Measurements from ENCODE around the gene NASP. TPM values are rescaled to one million over a fixed set of nuclear protein-coding genes. Genes with fewer than 3 reads are reported as not detected.
A peak's percentile ranks its signal among the peaks of the same experiment; 100 is the strongest.

The NASP gene
- polyA plus RNA-seq, 1 experiment = 74.8 TPM

DNA sequence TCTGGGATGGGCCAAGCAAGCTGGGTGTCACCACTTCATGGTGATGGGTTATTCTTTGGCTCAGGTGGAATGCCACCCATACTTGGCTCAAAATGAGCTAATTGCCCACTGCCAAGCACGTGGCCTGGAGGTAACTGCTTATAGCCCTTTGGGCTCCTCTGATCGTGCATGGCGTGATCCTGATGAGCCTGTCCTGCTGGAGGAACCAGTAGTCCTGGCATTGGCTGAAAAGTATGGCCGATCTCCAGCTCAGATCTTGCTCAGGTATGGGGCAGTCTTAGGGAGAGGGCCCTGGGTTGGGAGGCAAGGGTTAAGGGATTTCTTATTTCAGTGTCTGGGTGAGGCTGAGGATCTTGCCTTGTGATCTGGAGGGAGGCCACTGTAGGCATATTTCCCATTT, 15.4 kb upstream of the NASP start:
- Histone ChIP-seq H3K9me3 (ENCODE audit: control insufficient read depth, insufficient read depth, low read length) (no peaks in the 10 kb centered on the region), H3K4me3 (ENCODE audit: low read depth, low read length) (no peak overlapping the region), H3K27ac (ENCODE audit: low read depth, low read length) (peak overlapping the region; percentile 31), H3K27me3 (ENCODE audit: control insufficient read depth, insufficient read depth, low read length) (no peaks in the 10 kb centered on the region)
- ChIA-PET CTCF (interaction anchor here (0.7 to 5.2 kb wide), 10 partner anchors 9 to 554 kb away, joined by 3 to 49 read pairs (median 6); partner anchors contain the start of genes CCDC163 and MMACHC), POLR2A (interaction anchor here (0.6 to 4.5 kb wide), 2 partner anchors 47 to 139 kb away, joined by 8 to 37 read pairs; partner anchors contain the start of gene PRDX1)
- TF ChIP-seq, protein P1, sequence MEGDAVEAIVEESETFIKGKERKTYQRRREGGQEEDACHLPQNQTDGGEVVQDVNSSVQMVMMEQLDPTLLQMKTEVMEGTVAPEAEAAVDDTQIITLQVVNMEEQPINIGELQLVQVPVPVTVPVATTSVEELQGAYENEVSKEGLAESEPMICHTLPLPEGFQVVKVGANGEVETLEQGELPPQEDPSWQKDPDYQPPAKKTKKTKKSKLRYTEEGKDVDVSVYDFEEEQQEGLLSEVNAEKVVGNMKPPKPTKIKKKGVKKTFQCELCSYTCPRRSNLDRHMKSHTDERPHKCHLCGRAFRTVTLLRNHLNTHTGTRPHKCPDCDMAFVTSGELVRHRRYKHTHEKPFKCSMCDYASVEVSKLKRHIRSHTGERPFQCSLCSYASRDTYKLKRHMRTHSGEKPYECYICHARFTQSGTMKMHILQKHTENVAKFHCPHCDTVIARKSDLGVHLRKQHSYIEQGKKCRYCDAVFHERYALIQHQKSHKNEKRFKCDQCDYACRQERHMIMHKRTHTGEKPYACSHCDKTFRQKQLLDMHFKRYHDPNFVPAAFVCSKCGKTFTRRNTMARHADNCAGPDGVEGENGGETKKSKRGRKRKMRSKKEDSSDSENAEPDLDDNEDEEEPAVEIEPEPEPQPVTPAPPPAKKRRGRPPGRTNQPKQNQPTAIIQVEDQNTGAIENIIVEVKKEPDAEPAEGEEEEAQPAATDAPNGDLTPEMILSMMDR (IDR thresholded peaks at IDR 0.05; ENCODE audit: low read depth, low read length) = no peak
- DNase-seq (ENCODE audit: low read depth, low spot score) = no peak

DNA sequence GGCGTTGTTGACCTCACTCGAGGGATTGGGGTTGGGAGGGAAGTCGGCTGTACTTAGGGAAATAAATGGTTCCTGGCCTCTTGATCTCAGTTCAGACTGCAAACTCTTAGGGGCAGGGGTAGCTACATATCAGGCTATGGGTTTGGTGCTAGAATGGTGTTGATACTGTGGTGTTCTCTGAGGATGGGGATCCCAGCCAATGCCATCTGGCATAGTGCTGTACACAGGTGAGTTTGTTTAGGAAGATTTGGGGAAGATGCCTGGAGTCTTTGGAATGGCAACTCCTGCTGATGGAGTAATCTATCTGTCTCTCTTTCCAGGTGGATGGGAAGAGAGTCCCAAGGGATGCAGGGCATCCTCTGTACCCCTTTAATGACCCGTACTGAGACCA, 14.3 kb upstream of the NASP start:
- Histone ChIP-seq H3K27me3 (ENCODE audit: control insufficient read depth, insufficient read depth, low read length) (no peaks in the 10 kb centered on the region), H3K27ac (ENCODE audit: low read depth, low read length) (no peak overlapping the region), H3K9me3 (ENCODE audit: control insufficient read depth, insufficient read depth, low read length) (no peaks in the 10 kb centered on the region), H3K4me3 (ENCODE audit: low read depth, low read length) (no peak overlapping the region)
- no peak for DNase-seq (ENCODE audit: low read depth, low spot score)
- POLR2A ChIA-PET = interaction anchor here (0.6 to 4.5 kb wide), 2 partner anchors 48 to 75 kb away, joined by 5 to 37 read pairs; partner anchors contain the start of gene PRDX1
- CTCF ChIA-PET = interaction anchor here (0.5 to 5.2 kb wide), 24 partner anchors 9 to 822 kb away, joined by 3 to 49 read pairs (median 4); partner anchors contain the start of genes CCDC163 and MMACHC
- TF ChIP-seq, protein P1 (IDR thresholded peaks at IDR 0.05; ENCODE audit: low read depth, low read length) = no peak

DNA sequence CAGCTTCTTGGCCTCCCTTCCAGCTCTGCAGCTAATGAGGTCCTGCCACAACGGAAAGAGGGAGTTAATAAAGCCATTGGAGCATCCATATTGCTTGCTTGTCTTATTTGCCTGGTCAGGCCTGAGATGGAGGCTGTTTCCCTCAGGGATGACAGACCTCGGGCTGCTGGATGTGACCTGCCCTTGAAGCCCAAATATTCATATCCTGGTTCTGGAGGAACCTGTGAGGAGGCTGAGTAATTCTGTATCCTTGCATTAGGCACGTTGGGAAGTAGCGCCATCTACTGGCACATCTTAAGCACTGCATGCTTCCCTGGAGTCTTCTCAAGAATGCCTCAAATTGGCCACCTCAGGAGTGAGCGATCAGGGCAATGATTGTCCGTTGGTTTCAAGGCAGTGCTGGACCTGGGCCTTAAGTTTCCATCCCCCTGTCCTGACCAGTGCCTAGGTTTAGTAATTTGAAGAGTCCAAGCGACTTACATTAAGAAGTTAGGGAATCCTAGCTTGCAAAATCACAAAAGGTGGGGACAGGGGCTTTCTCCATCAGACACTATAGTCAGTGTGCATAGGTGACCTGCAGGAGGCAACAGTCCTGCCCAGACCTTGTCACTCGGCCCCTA, 13.8 kb upstream of the NASP start:
- ChIA-PET POLR2A (interaction anchor here (0.6 to 4.5 kb wide), 2 partner anchors 49 to 75 kb away, joined by 5 to 37 read pairs; partner anchors contain the start of gene PRDX1), CTCF (interaction anchor here (0.5 to 5.2 kb wide), 34 partner anchors 8 to 823 kb away, joined by 3 to 49 read pairs (median 4); partner anchors contain the start of genes CCDC163, MMACHC and NASP)
- Histone ChIP-seq H3K27ac (ENCODE audit: low read depth, low read length) (no peak overlapping the region), H3K4me3 (ENCODE audit: low read depth, low read length) (no peak overlapping the region), H3K9me3 (ENCODE audit: control insufficient read depth, insufficient read depth, low read length) (no peaks in the 10 kb centered on the region), H3K27me3 (ENCODE audit: control insufficient read depth, insufficient read depth, low read length) (no peaks in the 10 kb centered on the region)
- peak; percentile 58 for DNase-seq (ENCODE audit: low read depth, low spot score)
- TF ChIP-seq, protein P1 (IDR thresholded peaks at IDR 0.05; ENCODE audit: low read depth, low read length) = peak; percentile 99

DNA sequence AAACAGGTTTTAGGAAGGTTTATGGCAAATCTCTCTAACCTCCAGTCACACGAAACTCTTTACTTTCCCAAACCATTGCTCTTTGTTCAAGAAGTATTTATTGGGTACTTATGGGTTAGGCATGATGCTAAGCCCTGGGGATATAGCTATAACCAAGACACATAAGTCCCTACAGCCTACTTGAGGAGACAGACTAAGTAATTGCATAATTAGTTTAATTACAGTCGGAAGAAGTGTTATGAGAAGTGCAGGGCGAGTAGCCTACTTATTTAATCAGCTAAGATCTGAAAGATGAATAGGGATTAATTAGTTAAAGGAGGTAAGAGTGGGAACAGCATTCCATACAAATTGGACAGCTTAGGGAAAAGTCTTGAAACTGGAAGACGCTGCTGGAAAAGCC, 13.2 kb upstream of the NASP start:
- POLR2A ChIA-PET = interaction anchor here (4.5 kb wide), 1 partner anchor 49 kb away, joined by 37 read pairs; the partner anchor contains the start of gene PRDX1
- no peaks in the 10 kb centered on the region for H3K27me3 ChIP-seq (ENCODE audit: control insufficient read depth, insufficient read depth, low read length)
- no peak overlapping the region for H3K27ac ChIP-seq (ENCODE audit: low read depth, low read length)
- CTCF ChIA-PET = interaction anchor here (0.6 to 5.2 kb wide), 19 partner anchors 9 to 556 kb away, joined by 3 to 49 read pairs (median 4); partner anchors contain the start of genes CCDC163, MMACHC and NASP
- no peak for DNase-seq (ENCODE audit: low read depth, low spot score)
- TF ChIP-seq, protein P1 (IDR thresholded peaks at IDR 0.05; ENCODE audit: low read depth, low read length) = no peak
- no peaks in the 10 kb centered on the region for H3K9me3 ChIP-seq (ENCODE audit: control insufficient read depth, insufficient read depth, low read length)
- H3K4me3 ChIP-seq (ENCODE audit: low read depth, low read length) = no peak overlapping the region

All from AG04450 (cell line).